Left forelimb (tissue), 1 donor: ENCODE results near the gene WFDC11.

Experiments used
- DNase-seq: peaks from one replicate; pipeline ENCODE4 v3.0.0-alpha.2; 2018; ENCODE audit warnings: low spot score

The WFDC11 gene

GRCh38 chr20:45626540-45626939, 43.5 kb downstream of the WFDC11 start:
- DNase-seq, result no peak

GRCh38 chr20:45621593-45621992, 48.4 kb downstream of the WFDC11 start:
- no peak for DNase-seq

DNA sequence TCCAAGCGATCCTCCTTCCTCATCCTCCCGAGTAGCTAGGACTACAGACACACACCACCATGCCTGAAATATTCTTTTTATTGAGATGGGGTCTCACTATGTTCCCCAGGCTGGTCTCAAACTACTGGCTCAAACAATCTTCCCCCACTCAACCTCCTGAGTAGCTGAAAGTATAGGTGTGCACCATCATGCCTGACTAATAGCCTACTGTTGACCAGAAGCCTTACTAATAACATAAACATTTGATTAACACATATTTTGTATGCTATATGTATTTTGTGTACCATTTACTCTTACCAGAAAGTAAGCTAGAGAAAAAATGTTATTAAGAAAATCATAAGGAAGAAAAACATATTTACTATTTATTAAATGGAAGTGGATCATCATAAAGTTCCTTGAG, 52.4 kb downstream of the WFDC11 start:
- no peak for DNase-seq

DNA sequence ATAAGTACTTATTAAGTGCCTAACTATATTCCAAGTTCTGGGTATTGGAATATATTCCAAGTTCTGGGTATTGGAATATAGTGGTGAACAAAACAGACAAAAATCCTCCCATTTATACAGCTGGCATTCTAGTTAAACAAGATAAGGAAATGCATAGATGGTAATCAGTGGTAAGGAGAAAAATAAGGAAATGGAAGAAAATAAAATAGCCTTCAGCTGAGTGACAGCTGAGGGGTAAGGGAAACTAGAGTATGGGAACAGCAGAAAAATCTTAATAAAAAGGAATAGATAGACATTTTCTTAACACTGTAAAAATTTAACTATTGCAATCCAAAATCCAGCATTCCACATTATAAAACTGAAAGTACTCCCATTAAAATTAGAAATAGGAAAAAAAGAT, 57.7 kb downstream of the WFDC11 start:
- DNase-seq, result no peak

DNA sequence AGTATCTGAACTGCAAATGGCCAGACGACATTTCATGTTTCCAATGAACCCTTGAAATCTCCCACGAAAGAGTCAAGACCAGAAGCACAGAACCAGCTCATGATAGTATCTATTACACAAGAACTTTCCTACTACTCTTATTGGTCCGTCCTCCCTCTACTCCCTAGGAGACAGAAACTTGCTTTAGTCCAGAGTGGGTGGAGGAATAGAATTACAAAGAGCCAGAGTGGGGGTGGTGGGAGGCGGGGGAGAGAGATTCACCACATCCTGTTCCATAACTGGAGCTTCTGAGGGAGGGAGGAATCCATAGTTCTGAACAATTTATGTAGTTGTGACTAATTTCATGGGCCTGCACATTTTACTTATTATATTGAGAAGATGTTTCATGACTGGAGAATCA, 59.0 kb downstream of the WFDC11 start:
- DNase-seq, result no peak

DNA sequence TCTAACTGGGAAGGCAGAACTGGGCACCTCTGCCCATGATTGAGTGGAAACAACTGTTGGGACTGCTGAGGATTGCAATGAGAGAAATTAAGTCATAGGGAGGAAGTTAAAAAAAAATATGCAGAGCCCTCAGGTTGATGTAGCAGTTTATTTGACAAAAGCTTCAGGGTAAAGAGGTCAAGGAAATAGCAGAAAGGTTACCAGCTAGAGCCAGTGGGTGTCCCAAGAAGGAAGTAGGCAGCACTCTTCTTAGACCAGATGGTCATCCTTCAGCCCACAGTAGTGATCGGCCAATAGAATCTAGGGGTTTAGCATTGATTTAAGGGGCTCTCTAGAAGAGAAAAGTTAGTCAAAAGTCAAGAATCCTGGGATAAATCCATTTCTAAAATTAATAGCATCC, 62.2 kb downstream of the WFDC11 start:
- DNase-seq, result no peak
